Measurements from ENCODE around the gene POU2F1. TPM values are rescaled to one million over a fixed set of nuclear protein-coding genes. Genes with fewer than 3 reads are reported as not detected.

The POU2F1 gene
- total RNA-seq, 2 experiments from 2014 or later: 18.7 to 52.3 TPM

- Histone ChIP-seq H3K27ac (ENCODE audit: low read depth, low read length, poor library complexity, severe bottlenecking) (no peak overlapping the region), H3K9me2 (ENCODE audit: insufficient read depth, low read length) (no peaks in the 10 kb centered on the region), H3K9me3 (ENCODE audit: low read length) (no peaks in the 10 kb centered on the region), H3K36me3 (ENCODE audit: insufficient read depth, low read length) (no peaks in the 10 kb centered on the region), H3K4me3 (ENCODE audit: low read depth, low read length, poor library complexity, severe bottlenecking) (no peak overlapping the region), H3K4me1 (ENCODE audit: insufficient read depth, low read length, poor library complexity, severe bottlenecking) (no peaks in the 10 kb centered on the region), H3K4me2 (ENCODE audit: low read length) (no peak overlapping the region), H2AFZ (ENCODE audit: low read length) (no peak overlapping the region), H3K79me2 (ENCODE audit: insufficient read depth, low read depth, low read length) (no peaks in the 10 kb centered on the region), H4K20me1 (ENCODE audit: insufficient read depth, low read length) (no peaks in the 10 kb centered on the region)
- no peak for TF ChIP-seq EZH2phosphoT487 (IDR thresholded peaks at IDR 0.05; ENCODE audit: borderline replicate concordance, low read depth, low read length)
- TF ChIP-seq CTCF (conservative IDR thresholded peaks at IDR 0.05; ENCODE audit: low read length): no peak
- POLR2A ChIA-PET: no interaction called here
- CTCF ChIA-PET (ENCODE audit: unreplicated experiment): interaction anchor here (1.2 kb wide), 1 partner anchor 16 kb away, joined by 3 read pairs; no protein-coding TSS in a partner anchor
- no TSS peak for BruUV-seq (replicated peaks)
- DNase-seq (ENCODE audit: low spot score): no peak
- intact Hi-C loops (cut with micrococcal nuclease; ENCODE audit: unreplicated experiment): no loop called here
These were observed 22.1 kb upstream of the POU2F1 start for GRCh38 chr1:167198518-167199133.

GRCh38 chr1:167199656-167200055 is 21.0 kb upstream of the POU2F1 start:
- POLR2A ChIA-PET: no interaction called here
- TF ChIP-seq CTCF (conservative IDR thresholded peaks at IDR 0.05; ENCODE audit: low read length) (no peak), EZH2phosphoT487 (IDR thresholded peaks at IDR 0.05; ENCODE audit: borderline replicate concordance, low read depth, low read length) (no peak)
- Histone ChIP-seq H3K9me3 (ENCODE audit: low read length) (no peaks in the 10 kb centered on the region), H3K36me3 (ENCODE audit: insufficient read depth, low read length) (no peaks in the 10 kb centered on the region), H3K9me2 (ENCODE audit: insufficient read depth, low read length) (no peaks in the 10 kb centered on the region), H3K4me1 (ENCODE audit: insufficient read depth, low read length, poor library complexity, severe bottlenecking) (no peaks in the 10 kb centered on the region), H2AFZ (ENCODE audit: low read length) (no peak overlapping the region), H3K4me3 (ENCODE audit: low read depth, low read length, poor library complexity, severe bottlenecking) (no peak overlapping the region), H4K20me1 (ENCODE audit: insufficient read depth, low read length) (no peaks in the 10 kb centered on the region), H3K4me2 (ENCODE audit: low read length) (no peak overlapping the region), H3K79me2 (ENCODE audit: insufficient read depth, low read depth, low read length) (no peaks in the 10 kb centered on the region), H3K27ac (ENCODE audit: low read depth, low read length, poor library complexity, severe bottlenecking) (no peak overlapping the region)
- no TSS peak for BruUV-seq (replicated peaks)
- intact Hi-C loops (cut with micrococcal nuclease; ENCODE audit: unreplicated experiment): no loop called here
- CTCF ChIA-PET (ENCODE audit: unreplicated experiment): interaction anchor here (1.2 kb wide), 1 partner anchor 17 kb away, joined by 3 read pairs; no protein-coding TSS in a partner anchor
- DNase-seq (ENCODE audit: low spot score): no peak

- no peak overlapping the region for H2AFZ ChIP-seq (ENCODE audit: low read length)
- CTCF ChIA-PET (ENCODE audit: unreplicated experiment): no interaction called here
- no peaks in the 10 kb centered on the region for H3K9me2 ChIP-seq (ENCODE audit: insufficient read depth, low read length)
- no peak overlapping the region for H3K4me3 ChIP-seq (ENCODE audit: low read depth, low read length, poor library complexity, severe bottlenecking)
- no peaks in the 10 kb centered on the region for H3K9me3 ChIP-seq (ENCODE audit: low read length)
- H4K20me1 ChIP-seq (ENCODE audit: insufficient read depth, low read length): no peaks in the 10 kb centered on the region
- no peak for DNase-seq (ENCODE audit: low spot score)
- H3K79me2 ChIP-seq (ENCODE audit: insufficient read depth, low read depth, low read length): no peaks in the 10 kb centered on the region
- no peaks in the 10 kb centered on the region; the same call in 1 of the 2 replicates for H3K36me3 ChIP-seq (ENCODE audit: insufficient read depth, low read length)
- BruUV-seq (replicated peaks): no TSS peak
- intact Hi-C loops (cut with micrococcal nuclease; ENCODE audit: unreplicated experiment): no loop called here
- H3K27ac ChIP-seq (ENCODE audit: low read depth, low read length, poor library complexity, severe bottlenecking): no peak overlapping the region
- no peak for TF ChIP-seq CTCF (conservative IDR thresholded peaks at IDR 0.05; ENCODE audit: low read length)
- no peak for TF ChIP-seq EZH2phosphoT487 (IDR thresholded peaks at IDR 0.05; ENCODE audit: borderline replicate concordance, low read depth, low read length)
- H3K4me2 ChIP-seq (ENCODE audit: low read length): no peak overlapping the region
- POLR2A ChIA-PET: no interaction called here
- no peaks in the 10 kb centered on the region for H3K4me1 ChIP-seq (ENCODE audit: insufficient read depth, low read length, poor library complexity, severe bottlenecking)
These were observed 20.4 kb upstream of the POU2F1 start for GRCh38 chr1:167200272-167200671.
